Activated T-cell treated with anti-CD3 and anti-CD28 coated beads, Interleukin-2, amount 50 U/mL, for 4 hours (primary cell): Measurements from ENCODE around the gene LZTFL1. TPM values are rescaled to one million over a fixed set of nuclear protein-coding genes. Genes with fewer than 3 reads are reported as not detected.

Source experiments
- ATAC-seq, 2 donors: fragments of 200-7000 bp; cut with Tn5 transposase; one replicate each; pipeline ENCODE4 v1.10.0; 2021
- DNase-seq: peaks from one replicate; pipeline ENCODE4 v3.0.0-alpha.2; 2020
- H3K27me3 Mint-ChIP-seq: one replicate; pipeline ENCODE4 v1.8.0; 2021; ENCODE audit warnings: low read depth, mixed read lengths
- H3K36me3 Mint-ChIP-seq: one replicate; pipeline ENCODE4 v1.8.0; 2022; ENCODE audit warnings: mixed read lengths; ENCODE audit not compliant: insufficient read depth
- H3K4me1 Mint-ChIP-seq: one replicate; pipeline ENCODE4 v1.8.0; 2021; ENCODE audit warnings: low read depth, mixed read lengths
- H3K4me3 Mint-ChIP-seq: one replicate; pipeline ENCODE4 v1.8.0; 2021; ENCODE audit warnings: mild to moderate bottlenecking, moderate library complexity, mixed read lengths
- H3K9me3 Mint-ChIP-seq: one replicate; pipeline ENCODE4 v1.8.0; 2021; ENCODE audit warnings: mixed read lengths
- total RNA-seq, 3 donors: library from RNA; stranded (reverse); gene quantifications; one replicate each; pipeline ENCODE4 v1.2.1, GENCODE V29; 2021

LZTFL1 gene
- total RNA-seq, 3 donors from 2014 or later: 4.6 to 7.5 (median 7.0) TPM

DNA sequence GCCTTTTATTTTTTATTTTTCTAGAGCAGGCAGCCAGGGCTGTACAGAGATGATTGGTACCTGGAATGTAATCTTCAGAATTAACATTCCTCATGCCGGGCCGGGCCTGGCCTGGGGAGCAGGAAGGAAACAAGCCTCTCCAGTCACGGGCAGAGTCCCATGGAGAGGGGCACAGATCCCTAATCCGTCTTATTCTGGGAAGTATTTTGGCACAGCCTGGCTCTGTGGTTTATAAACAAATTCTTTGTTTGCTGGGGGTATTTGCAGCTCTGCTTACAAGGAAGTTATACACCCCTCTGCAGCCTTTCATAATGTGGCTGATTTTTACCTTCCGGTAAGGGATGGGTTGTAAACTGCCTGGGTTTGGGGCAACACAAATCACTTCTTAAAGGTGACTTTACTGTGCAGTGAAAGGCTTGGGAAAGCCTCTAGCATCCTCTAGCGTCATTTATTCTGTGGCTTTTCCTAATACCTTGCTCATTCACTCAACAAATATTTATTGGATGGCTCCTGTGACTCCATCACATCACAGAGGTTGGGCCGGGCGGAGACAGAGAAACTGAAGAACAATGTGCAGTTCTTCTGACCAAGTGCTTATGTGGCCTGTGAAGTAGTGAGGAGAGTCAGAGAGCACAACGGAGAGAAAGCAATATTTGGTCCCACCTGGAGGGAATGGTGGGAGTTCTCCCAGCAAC lies 48.3 kb downstream of the LZTFL1 start:
- peaks cover 19% of the 10 kb centered on the region for H3K9me3 Mint-ChIP-seq
- DNase-seq: no peak
- no peak overlapping the region for H3K4me3 Mint-ChIP-seq
- H3K27me3 Mint-ChIP-seq: peaks cover 41% of the 10 kb centered on the region
- ATAC-seq: no peak
- no peaks in the 10 kb centered on the region for H3K36me3 Mint-ChIP-seq
- H3K4me1 Mint-ChIP-seq: peaks cover 9% of the 10 kb centered on the region

DNA sequence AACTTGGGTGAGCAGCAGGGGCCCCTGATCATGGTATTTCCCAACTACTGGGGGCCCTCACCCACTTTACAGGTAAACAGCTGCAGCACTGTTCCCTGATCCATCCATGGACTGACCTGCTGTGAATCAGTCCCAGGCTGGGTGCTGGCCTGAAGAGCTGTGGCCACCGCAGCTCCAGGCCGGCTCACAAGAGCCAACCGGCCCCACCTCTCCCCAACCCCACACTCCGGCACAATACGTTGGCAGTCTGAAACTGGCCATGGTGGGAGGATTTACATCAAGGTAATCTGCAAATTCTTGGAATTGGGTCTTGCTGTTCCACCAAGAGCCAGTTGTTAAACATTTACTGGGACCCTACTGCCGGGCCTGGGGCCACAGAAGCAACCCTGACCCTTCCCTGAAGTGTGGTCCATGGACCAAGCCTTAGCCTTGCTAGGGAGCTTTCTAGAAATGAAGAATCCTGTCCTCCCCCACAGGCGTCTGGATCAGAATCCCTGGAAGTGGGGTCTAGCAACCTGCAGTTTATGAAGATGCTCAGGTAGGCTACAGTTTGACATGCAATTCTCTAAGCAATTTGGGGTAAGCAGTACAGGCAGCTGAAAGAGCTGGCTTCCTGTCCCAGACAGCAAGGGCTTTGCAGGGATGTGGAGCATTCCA lies 49.3 kb downstream of the LZTFL1 start:
- Mint-ChIP-seq H3K36me3 (no peaks in the 10 kb centered on the region), H3K4me3 (no peak overlapping the region), H3K4me1 (peaks cover 9% of the 10 kb centered on the region), H3K27me3 (peaks cover 33% of the 10 kb centered on the region), H3K9me3 (peaks cover 20% of the 10 kb centered on the region)
- ATAC-seq (no peak), DNase-seq (no peak)

DNA sequence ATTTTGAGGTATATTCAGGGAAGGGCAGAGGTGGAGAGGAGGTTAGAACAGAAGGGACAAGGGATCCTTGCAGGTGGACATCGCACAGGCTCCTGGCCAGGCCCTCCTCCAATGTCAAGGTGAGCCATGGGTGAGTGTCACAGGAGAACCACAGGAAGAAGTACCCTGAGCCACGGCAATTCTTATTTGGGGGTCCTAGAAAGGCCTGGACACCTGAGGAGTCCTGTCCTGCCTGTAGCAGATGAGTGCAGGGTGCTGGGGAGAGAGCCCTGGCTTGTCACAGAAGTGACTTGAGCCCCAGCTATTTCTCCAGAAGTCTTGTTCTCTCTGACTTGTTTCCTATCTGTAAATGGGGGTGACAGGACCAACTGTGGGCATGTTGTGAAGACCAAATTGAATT lies 49.9 kb downstream of the LZTFL1 start:
- H3K4me1 Mint-ChIP-seq: peaks cover 9% of the 10 kb centered on the region
- peaks cover 30% of the 10 kb centered on the region for H3K27me3 Mint-ChIP-seq
- ATAC-seq (no peak), DNase-seq (no peak)
- no peaks in the 10 kb centered on the region for H3K36me3 Mint-ChIP-seq
- H3K4me3 Mint-ChIP-seq: no peak overlapping the region
- H3K9me3 Mint-ChIP-seq: peaks cover 20% of the 10 kb centered on the region

DNA sequence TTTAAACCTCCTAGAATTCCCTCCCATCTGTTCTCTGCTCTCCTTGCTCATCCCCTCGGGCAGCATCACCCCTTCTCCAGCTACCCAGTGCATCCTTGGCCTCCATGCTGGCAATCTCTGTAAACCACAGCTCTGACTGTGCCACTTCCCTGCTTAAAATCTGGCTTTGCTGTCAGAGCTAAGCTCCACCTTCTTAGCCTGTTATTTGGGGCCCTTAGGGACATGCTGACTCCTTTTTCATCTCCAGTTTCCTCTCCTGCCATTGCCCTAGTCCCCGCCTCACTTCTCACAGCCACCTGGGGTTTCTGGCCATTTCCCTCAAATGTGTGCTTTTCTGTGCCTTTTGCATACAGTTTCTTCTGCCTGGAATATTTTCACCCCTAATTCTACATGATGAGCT lies 51.3 kb downstream of the LZTFL1 start:
- Mint-ChIP-seq H3K36me3 (no peaks in the 10 kb centered on the region), H3K4me3 (no peak overlapping the region), H3K4me1 (peaks cover 3% of the 10 kb centered on the region), H3K27me3 (peaks cover 24% of the 10 kb centered on the region), H3K9me3 (peaks cover 20% of the 10 kb centered on the region)
- DNase-seq: no peak
- ATAC-seq: no peak

DNA sequence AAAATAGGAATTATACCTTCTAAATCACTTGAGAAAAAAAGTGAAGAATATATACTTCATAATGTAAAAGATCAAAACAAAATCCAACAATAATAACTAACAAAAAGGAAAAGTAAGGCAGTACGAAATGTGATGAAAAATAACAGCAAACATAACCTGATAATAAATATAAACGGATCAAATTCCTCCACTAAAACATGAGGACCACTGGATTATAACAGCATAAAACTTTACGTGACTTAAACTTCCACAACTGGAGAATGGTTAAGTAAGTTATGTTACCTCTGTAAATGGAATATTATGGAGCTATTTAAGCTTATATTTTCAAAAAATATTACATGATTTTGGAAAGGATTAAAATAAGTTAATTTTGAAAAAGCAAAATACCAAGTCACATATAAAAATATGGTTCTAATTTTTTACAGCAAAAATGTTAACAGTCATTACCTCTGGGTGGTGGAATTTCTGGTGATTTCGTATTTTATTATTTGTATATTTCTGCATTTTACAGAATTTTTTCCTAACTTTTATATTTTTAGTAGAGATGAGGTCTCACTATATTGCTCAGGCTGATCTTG lies 52.6 kb downstream of the LZTFL1 start:
- H3K9me3 Mint-ChIP-seq: peaks cover 29% of the 10 kb centered on the region
- DNase-seq: no peak
- H3K27me3 Mint-ChIP-seq: peaks cover 12% of the 10 kb centered on the region
- no peak for ATAC-seq
- no peaks in the 10 kb centered on the region for H3K4me1 Mint-ChIP-seq
- peaks cover under 1% of the 10 kb centered on the region for H3K36me3 Mint-ChIP-seq
- no peak overlapping the region for H3K4me3 Mint-ChIP-seq

DNA sequence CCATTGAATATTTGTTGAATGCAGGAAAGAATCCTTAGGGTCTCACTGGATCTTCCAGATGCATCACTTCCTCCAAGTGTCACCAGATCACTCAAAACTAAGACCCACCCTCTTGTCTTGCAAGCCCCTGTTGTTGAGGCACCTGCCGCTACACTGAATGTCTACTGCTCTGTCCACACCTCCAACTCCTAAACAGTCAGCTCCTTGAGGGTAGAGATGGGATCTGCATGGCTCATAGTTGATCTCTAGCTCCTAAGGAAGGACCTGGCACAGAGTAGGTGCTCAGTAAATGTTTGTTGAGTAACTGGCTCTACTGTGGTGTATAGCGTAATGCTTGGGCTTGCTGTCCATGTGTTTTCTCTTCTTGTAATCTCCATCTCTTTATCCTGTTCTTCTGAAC lies 54.4 kb downstream of the LZTFL1 start:
- peaks cover 33% of the 10 kb centered on the region for H3K9me3 Mint-ChIP-seq
- DNase-seq (no peak), ATAC-seq (no peak)
- no peaks in the 10 kb centered on the region for H3K4me1 Mint-ChIP-seq
- H3K36me3 Mint-ChIP-seq: peaks cover 1% of the 10 kb centered on the region
- peaks cover 8% of the 10 kb centered on the region for H3K27me3 Mint-ChIP-seq
- no peak overlapping the region for H3K4me3 Mint-ChIP-seq

DNA sequence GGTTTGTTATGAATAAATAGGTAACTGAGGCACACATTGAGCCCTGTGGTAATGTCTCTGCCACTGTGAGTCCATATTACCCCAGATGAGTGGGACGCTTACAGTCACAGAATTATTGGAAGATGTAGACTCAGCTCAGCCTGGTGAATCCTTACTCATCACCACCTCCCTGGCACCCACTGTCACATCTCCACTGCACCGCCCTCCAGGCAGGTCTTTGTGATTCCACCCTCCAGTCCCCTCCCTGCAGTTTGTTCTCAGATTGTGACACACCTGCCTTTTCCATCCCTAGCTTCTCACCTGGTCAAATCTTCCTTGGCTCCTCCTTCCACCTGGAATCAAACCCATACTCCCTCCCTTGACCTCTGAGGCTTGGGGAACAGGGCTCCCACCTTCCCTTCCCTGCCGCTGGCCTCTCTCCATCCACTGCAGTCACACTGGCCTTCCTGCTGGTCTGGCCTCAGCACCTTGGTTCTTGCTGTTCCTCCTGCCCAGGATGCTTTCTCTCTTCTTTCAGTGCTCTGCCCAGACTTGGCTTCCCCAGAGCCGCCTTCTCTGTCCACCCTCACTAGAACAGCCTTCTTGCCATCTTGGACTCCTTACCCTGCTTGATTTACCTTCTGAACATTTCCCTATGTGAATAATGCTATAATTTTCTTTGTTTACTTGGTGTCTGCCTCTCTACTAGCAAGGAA lies 55.0 kb downstream of the LZTFL1 start:
- no peak for ATAC-seq
- H3K36me3 Mint-ChIP-seq: peaks cover 1% of the 10 kb centered on the region
- H3K4me3 Mint-ChIP-seq: no peak overlapping the region
- peaks cover 33% of the 10 kb centered on the region for H3K9me3 Mint-ChIP-seq
- DNase-seq: no peak
- no peaks in the 10 kb centered on the region for H3K4me1 Mint-ChIP-seq
- peaks cover 8% of the 10 kb centered on the region for H3K27me3 Mint-ChIP-seq

DNA sequence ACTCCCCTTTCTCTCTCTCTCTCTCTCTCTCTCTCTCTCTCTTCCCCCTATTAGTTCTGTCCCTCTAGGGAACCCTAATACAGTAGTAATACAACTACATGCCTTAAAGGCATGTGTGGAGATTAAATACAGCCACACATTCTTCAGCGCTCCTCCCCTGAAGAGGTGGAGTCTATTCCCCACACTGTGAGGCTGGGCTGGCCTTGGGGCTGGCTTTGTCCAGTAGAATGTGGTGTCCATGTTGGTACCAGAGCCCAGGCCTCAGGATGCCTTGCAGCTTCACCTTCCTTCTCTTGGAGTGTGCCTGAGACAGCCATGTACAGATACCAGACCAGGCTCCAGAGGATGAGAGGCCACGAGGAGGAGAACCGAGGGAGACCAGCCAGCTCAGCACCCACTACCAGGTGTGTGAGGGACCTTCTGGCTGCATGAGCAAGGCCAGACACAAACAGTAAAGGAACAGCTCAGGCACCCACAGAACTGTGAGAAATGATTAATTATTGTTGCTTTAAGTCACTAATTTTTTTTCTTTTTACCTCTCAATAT lies 56.2 kb downstream of the LZTFL1 start:
- Mint-ChIP-seq H3K36me3 (peaks cover 1% of the 10 kb centered on the region), H3K9me3 (peaks cover 31% of the 10 kb centered on the region), H3K27me3 (peaks cover 7% of the 10 kb centered on the region), H3K4me3 (no peak overlapping the region), H3K4me1 (no peaks in the 10 kb centered on the region)
- DNase-seq: no peak
- no peak for ATAC-seq

DNA sequence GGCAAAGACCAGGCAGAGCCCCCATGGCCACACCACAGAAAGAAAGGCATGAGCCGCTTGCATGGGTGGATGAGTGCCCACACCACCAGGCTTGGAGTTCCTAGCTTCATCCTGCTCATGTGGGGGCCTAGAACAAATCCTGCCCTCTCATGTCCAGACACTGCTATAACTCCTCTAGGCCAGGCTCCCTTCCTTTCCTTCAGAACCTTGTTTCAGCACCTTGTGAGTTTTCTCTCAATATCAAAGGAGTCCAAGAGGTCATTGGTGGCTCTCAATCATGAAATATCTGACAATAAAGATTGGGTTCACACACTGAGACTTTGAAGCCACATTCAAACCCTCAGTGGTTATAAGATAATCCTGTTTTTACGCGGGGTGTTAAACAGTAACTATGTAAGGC lies 58.3 kb downstream of the LZTFL1 start:
- Mint-ChIP-seq H3K36me3 (peaks cover 1% of the 10 kb centered on the region), H3K9me3 (peaks cover 15% of the 10 kb centered on the region), H3K4me3 (no peak overlapping the region), H3K27me3 (peaks cover 4% of the 10 kb centered on the region), H3K4me1 (no peaks in the 10 kb centered on the region)
- DNase-seq (no peak), ATAC-seq (no peak)

DNA sequence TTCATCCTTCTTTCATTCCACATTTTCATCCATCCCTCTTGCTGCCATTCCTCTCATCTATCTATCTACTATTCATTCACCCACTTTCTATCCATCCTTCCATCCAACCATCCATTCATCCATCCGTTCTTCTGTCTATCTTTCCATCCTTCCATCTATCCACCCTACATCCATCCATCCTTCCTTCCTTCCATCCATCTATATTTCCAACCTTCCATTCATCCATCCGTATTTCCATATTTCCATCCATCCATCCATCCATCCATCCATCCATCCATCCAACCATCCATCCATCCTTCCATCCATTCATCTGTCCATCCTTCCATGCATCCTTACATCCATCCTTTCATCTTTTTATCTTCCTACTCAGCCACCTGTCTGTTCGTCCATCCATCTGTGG lies 59.5 kb downstream of the LZTFL1 start:
- Mint-ChIP-seq H3K4me1 (no peaks in the 10 kb centered on the region), H3K4me3 (no peak overlapping the region), H3K27me3 (peaks cover 4% of the 10 kb centered on the region), H3K36me3 (peaks cover 1% of the 10 kb centered on the region), H3K9me3 (peaks cover 14% of the 10 kb centered on the region)
- ATAC-seq (no peak), DNase-seq (no peak)

DNA sequence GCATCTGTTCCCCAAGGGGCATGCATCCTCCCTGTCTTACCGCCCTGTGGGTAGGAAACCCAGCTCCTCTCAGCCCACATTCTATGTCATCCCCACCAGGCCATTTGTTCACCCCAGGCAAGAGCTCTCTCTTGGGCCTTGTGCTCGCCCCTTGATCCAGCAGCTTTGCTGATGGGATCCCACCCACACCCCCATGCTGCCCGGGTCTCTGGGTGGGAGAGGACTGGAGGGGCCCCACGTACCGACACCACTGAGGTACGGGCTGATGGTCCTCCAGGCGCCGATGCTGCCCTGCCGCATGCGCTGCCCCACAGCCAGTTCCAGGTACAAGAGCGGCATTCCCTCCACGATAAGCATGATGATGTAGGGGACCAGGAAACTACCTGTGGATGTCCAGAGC lies 60.1 kb downstream of the LZTFL1 start:
- no peaks in the 10 kb centered on the region for H3K4me1 Mint-ChIP-seq
- H3K27me3 Mint-ChIP-seq: no peaks in the 10 kb centered on the region
- peaks cover 14% of the 10 kb centered on the region for H3K9me3 Mint-ChIP-seq
- no peak overlapping the region for H3K4me3 Mint-ChIP-seq
- DNase-seq (no peak), ATAC-seq (no peak)
- H3K36me3 Mint-ChIP-seq: peaks cover 1% of the 10 kb centered on the region

DNA sequence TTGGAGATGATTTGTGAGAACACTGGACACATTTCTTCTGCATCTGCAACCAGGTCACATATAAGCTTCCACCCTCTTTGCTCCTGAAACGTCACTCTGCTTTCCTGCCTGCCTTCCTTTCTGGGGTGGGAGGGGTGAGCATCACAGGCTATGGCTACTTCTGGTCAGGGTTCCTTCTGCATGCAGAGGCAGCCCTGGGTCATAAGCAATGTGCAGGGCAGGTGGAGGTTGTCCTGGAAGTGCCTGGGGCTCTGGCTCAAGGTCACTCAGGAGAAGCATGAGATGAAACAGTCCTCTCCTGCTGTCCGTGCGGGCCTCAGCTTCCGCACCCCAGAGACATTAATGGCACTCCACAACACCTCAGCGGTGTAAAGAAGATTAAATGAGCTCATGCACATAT lies 60.6 kb downstream of the LZTFL1 start:
- no peak overlapping the region for H3K4me3 Mint-ChIP-seq

DNA sequence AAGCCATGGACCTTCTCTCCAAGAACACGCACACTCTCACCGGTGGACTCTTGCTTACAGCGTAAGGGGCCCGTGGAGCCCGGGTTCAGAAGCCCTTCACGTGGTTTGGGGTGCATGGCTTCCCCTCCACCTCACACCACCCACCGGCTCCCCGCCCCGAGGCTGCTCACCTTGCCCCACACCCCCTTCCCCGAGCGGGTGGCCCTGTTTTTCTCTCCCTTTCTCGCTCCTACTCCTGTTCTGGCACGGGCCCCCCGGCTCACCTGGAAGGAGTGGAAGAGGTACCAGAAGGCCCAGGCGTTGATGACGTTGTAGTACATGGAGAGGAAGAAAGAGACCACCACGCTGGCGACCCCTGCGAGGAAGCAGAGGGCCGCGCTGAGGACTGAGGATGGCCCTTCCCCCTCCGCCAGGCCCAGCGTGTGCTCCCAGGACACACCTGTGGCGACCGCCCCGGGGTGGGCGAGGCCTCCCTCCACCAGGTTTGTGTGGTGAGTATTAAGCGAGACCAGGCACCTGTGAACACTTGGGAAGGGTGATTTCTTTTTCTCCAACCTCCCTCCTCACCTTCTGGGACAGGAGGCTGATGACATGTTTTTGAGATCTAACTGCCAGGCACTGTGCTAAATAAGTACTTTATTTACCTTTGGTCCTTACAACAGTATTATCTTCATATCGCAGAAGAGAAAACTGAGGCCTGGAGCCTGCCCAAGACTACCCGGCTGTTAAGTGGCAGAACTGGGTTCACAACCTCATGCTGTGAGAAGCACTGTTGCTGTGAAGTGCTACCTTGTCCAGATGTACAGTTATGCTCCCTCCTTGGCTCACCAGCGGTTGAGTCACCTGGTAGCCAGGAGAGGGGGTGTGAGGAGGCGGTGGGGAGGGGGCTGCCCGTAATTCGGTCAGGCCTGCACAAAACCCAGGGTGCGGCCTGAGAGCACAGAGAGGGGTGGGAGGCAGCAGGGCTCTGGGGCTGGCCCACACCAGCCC lies 61.9 kb downstream of the LZTFL1 start:
- no peaks in the 10 kb centered on the region for H3K27me3 Mint-ChIP-seq
- H3K4me1 Mint-ChIP-seq: no peaks in the 10 kb centered on the region
- H3K36me3 Mint-ChIP-seq: peaks cover 1% of the 10 kb centered on the region
- no peak for DNase-seq
- ATAC-seq: no peak
- H3K9me3 Mint-ChIP-seq: peaks cover 11% of the 10 kb centered on the region
- no peak overlapping the region for H3K4me3 Mint-ChIP-seq

More for the DNA sequence above, 60.6 kb downstream of the LZTFL1 start:
- Mint-ChIP-seq H3K4me1 (no peaks in the 10 kb centered on the region), H3K9me3 (peaks cover 14% of the 10 kb centered on the region), H3K27me3 (no peaks in the 10 kb centered on the region), H3K36me3 (peaks cover 1% of the 10 kb centered on the region)
- DNase-seq (no peak), ATAC-seq (no peak)
